Measurements from ENCODE around the gene ZNF574. TPM values are rescaled to one million over a fixed set of nuclear protein-coding genes. Genes with fewer than 3 reads are reported as not detected.

The ZNF574 gene
- total RNA-seq, 1 experiment from 2014 or later, result 19.3 TPM

- DNase-seq (ENCODE audit: low read depth), result no peak
Observed at GRCh38 chr19:42059196-42059595, 16.8 kb upstream of the ZNF574 start.

DNA sequence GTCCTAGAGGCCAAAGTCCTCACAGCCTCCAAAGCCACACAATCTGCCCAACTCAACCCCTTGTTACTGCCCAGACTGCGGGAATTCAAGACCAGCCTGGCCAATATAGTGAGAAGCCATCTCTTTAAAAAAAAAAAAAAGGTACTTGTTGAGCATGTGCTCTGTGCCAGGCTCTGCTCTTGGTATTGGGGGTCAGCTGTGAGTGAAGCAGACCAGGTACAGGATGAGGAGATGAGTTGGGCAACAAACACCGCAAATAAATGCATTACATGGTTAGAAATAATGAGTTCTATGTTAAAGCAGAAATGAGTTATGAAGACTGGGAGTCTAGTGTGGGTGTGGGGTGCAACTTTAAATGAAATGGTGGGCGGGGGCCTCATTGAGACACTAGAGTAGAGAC is 15.8 kb upstream of the ZNF574 start:
- no peak for DNase-seq (ENCODE audit: low read depth)

- no peak for DNase-seq (ENCODE audit: low read depth)
Observed at GRCh38 chr19:42062381-42062780, 13.6 kb upstream of the ZNF574 start.

DNA sequence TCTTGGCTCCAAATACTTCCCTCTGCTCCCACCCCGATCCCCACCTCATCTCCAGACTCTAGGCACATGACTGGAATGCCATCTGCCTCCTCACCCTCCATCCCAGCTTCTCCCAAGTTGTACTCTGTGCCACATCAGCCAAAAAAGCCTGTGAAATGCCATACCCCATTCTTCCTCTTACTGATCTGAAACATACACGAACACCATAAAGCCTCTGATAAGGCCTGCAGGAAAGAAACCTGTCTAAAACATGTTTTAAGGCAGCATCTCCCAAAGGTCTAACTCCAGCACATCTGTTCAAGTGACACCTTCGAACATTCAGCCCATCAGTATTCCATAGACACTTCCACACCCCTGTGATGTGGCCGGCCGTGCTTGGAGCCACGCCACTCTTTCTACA is 11.5 kb upstream of the ZNF574 start:
- no peak for DNase-seq (ENCODE audit: low read depth)

- DNase-seq (ENCODE audit: low read depth), result no peak
Observed at GRCh38 chr19:42065051-42065450, 10.9 kb upstream of the ZNF574 start.

DNA sequence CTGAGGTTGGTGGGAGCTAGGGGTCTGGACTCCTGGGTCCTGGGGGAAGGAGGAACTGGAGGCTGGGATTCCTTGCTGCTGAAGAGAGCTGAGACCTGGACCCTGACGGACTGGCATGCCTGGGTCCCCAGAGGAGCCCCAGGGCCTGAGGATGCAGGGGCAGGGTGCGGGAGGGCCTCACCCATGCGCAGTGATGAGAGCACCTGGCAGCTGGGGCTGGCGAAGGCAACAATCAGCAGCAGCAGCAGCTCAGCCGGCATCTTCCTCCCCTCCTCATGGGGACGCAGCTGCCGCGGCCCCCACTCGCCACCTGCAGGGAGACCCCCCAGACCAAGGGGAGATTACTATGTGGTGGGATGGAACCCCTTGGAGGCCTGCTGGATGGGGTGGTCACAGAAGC is 10.5 kb upstream of the ZNF574 start:
- no peak for DNase-seq (ENCODE audit: low read depth)

DNA sequence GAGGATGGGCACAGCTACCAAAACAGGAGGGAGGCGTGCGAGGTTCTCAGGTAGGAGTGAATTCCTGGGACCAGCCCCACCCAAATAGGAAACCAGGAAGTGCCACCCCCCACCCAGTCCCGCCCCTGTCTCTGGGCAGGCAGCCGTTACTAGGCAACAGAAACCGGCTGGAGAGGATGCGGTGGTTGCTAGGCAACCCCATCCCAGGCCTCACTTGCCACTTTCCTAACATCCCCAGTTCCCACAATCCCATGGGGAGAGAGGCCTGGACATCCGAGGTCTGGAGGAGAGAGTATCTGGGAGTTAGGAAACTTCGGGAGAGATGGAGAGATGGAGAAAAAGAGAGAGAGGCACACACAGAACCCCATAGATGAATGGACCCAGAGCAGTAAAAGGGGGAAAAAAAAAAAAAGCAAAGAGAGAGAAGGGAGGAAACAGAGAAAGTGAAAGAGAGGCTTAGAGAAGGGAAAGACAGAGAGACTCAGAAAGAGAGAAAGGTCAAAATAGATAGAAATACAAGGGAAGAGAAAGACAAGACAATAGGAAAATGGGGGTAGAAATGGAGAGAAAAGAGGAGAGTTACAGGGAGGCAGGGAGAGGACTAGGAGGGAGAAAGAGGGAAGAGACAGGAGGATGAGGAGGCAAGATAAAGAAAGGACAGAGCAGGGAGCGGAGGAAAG is 9.8 kb upstream of the ZNF574 start:
- DNase-seq (ENCODE audit: low read depth), result peak; percentile 62

DNA sequence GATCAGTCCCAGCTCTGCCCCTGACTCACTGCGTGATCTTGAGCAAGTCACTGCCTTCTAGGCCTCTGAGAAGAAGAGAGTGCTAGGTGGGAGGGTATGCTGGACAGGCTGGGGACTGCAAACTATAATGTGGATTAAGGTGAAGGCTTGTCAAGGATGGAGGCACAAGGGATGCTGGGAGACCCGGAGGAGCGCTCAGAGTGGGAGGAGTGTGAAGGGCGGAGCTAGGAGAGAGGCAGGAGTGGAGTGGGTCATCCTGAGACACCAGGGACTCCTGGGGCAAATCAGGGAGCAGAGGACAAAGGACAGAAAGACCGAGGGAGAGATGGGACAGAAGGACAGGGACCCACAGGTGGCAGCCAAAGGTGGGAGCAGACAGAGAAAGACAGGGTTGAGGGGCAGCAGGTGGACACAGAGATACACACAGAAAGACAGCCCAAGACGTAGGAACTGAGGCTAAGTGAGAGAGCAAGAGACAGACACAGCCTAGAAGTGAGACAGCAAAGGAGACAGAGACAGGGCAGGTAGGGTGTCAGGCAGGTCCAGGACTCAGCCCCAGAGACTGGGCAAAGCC is 8.6 kb upstream of the ZNF574 start:
- DNase-seq (ENCODE audit: low read depth), result no peak

DNA sequence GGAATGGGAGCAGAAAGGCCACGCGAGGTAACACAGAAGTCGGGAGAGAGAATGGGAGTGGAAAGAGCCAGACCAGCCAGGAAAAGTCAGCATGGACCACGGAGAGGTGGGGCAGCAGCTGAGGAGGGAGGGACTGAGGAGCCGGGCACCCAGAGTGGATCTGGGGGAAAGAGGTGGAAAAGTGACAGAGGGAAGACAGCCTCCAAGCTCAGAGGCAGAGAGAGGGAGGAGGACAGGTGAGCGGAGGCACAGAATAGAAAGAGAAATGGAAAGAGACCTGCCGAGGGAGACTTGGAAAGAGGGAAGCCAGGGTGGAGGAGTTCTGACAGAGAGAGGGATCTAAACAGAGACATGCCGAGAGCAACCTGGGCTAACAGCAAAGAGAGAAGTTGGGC is 7.6 kb upstream of the ZNF574 start:
- no peak for DNase-seq (ENCODE audit: low read depth)

GRCh38 chr19:42068756-42069571 is 7.0 kb upstream of the ZNF574 start:
- DNase-seq (ENCODE audit: low read depth), result no peak

GRCh38 chr19:42069619-42070351 is 6.2 kb upstream of the ZNF574 start, which contains the start of gene GRIK5:
Gene GRIK5 (minus strand): TSS chr19:42070206. CDS start chr19:42065770, 4,436 bp downstream.
- no peak for DNase-seq (ENCODE audit: low read depth)

DNA sequence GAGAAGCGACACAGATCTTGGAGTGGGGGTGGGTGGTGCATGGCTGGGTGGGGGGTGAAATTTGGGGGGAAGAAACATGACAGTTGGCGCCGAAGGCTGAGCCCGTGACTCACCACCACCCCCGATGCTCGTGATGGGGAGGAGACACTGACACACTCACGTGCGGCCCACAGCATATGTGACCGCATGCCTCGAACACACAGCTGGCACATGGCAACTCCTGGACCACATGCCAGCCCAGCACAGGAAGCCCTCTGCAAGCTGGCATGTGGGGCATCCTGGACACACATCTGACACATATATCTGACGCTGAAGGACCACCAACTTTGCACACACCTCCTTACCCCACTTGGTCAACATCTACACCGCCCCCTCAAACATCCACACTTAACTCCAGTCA is 4.7 kb upstream of the ZNF574 start:
- DNase-seq (ENCODE audit: low read depth), result no peak

GRCh38 chr19:42074513-42075363 is 1.2 kb upstream of the ZNF574 start:
- peak; percentile 33 for DNase-seq (ENCODE audit: low read depth)

GRCh38 chr19:42075364-42075615 is 676 bp upstream of the ZNF574 start:
- no peak for DNase-seq (ENCODE audit: low read depth)

DNA sequence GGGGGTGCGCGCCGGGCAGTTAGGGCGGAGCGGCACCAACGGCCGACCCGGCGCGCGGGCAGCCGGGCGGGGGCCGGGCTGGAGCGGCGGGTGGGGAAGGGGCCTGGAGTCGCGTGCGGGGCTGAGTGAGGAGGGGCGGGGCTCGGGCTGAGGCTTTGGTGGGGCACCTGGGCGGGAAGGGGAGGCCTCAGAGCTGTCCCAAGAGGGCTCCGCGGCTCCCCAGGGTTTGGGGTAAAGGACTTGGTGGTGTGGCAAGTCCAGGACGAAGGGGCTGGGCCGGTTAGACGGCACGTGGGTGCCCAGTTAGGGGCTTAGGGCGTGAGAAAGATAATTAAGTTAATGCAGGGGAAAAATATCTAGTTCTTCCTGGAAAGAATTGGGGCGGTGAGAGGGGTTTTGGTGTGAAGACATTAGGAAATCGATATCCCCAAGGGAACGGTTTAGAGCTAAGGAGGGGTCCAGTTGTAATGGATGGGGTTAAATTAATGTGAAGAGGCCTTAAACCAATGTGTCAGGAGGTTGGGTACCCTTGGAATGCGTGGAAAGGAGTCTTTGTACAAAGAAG is 496 bp downstream of the ZNF574 start:
- no peak for DNase-seq (ENCODE audit: low read depth)

DNA sequence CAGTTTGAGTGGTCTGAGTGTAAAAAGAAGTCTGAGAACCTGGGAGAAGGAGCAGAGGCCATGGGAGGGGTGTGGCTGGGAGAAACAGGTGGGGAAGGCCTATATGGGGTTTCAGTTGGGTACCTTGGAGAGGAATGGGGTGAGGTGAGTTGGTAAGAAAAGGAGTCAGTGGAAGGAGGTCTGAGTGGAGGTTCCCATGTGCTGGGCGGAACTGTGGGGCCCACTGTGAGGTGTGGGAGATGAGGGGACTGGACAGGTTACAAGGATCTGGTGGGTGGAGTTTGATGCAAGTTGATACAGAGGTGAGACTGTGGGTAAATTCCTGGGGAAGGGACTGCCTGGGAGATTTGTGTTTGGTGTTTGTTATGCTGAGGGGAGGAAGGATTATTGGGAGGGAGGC is 2.1 kb downstream of the ZNF574 start:
- no peak for DNase-seq (ENCODE audit: low read depth)

DNA sequence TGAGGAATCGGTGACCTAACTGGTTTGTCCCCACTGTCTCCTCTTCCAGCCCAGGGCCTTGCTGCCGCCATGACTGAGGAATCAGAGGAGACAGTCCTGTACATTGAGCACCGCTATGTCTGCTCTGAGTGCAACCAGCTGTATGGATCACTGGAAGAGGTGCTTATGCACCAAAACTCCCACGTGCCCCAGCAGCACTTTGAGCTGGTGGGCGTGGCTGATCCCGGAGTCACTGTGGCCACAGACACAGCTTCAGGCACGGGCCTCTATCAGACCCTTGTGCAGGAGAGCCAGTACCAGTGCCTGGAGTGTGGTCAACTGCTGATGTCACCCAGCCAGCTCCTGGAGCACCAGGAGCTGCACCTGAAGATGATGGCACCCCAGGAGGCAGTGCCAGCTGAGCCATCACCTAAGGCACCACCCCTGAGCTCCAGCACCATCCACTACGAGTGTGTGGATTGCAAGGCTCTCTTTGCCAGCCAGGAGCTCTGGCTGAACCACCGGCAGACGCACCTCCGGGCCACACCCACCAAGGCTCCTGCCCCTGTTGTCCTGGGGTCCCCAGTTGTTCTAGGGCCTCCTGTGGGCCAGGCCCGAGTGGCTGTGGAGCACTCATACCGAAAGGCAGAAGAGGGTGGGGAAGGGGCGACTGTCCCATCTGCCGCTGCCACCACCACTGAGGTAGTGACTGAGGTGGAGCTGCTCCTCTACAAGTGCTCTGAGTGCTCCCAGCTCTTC is 2.7 kb downstream of the ZNF574 start:
- no peak for DNase-seq (ENCODE audit: low read depth)

GRCh38 chr19:42079276-42079669 is 3.3 kb downstream of the ZNF574 start:
- DNase-seq (ENCODE audit: low read depth), result no peak

GRCh38 chr19:42079886-42080763 is 4.2 kb downstream of the ZNF574 start:
- DNase-seq (ENCODE audit: low read depth), result no peak
